WERI-Rb-1 (cell line): Measurements from ENCODE around the gene BNC2.

Experiments used
- DNase-seq: peaks from one replicate; pipeline ENCODE4 v3.0.0-alpha.2; 2020
- H3K27ac ChIP-seq: fragments of 250-450 bp; sonication (Bioruptor Pico); 2 replicates; pipeline ENCODE4 v1.5.1; 2020; ENCODE audit warnings: mild to moderate bottlenecking, moderate library complexity
- H3K27me3 ChIP-seq: fragments of 250-450 bp; sonication (Bioruptor Pico); 2 replicates; pipeline ENCODE4 v1.5.1; 2021; ENCODE audit warnings: mild to moderate bottlenecking, low read depth, moderate library complexity; ENCODE audit not compliant: insufficient read depth, severe bottlenecking
- H3K36me3 ChIP-seq: fragments of 250-450 bp; sonication (Bioruptor Pico); 2 replicates; pipeline ENCODE4 v1.5.1; 2020; ENCODE audit warnings: mild to moderate bottlenecking, moderate library complexity
- H3K4me3 ChIP-seq: 2 replicates; pipeline ENCODE4 v1.5.1; 2011; ENCODE audit warnings: low read depth, mild to moderate bottlenecking, control low read depth, low read length
- H3K9me3 ChIP-seq: fragments of 250-450 bp; sonication (Bioruptor Pico); 2 replicates; pipeline ENCODE4 v1.5.1; 2021; ENCODE audit warnings: mild to moderate bottlenecking, moderate library complexity; ENCODE audit not compliant: severe bottlenecking
- TF ChIP-seq, protein P1 (sequence below): IDR thresholded peaks from 2 replicates; pipeline ENCODE4 v1.5.1; 2011; ENCODE audit warnings: low read depth, mild to moderate bottlenecking, control low read depth, inconsistent platforms, low read length

Gene BNC2

GRCh38 chr9:16763946-16764345 is 106.5 kb downstream of the BNC2 start:
- H3K27ac ChIP-seq = no peak overlapping the region
- no peaks in the 10 kb centered on the region for H3K27me3 ChIP-seq
- no peaks in the 10 kb centered on the region for H3K36me3 ChIP-seq
- TF ChIP-seq, protein P1, sequence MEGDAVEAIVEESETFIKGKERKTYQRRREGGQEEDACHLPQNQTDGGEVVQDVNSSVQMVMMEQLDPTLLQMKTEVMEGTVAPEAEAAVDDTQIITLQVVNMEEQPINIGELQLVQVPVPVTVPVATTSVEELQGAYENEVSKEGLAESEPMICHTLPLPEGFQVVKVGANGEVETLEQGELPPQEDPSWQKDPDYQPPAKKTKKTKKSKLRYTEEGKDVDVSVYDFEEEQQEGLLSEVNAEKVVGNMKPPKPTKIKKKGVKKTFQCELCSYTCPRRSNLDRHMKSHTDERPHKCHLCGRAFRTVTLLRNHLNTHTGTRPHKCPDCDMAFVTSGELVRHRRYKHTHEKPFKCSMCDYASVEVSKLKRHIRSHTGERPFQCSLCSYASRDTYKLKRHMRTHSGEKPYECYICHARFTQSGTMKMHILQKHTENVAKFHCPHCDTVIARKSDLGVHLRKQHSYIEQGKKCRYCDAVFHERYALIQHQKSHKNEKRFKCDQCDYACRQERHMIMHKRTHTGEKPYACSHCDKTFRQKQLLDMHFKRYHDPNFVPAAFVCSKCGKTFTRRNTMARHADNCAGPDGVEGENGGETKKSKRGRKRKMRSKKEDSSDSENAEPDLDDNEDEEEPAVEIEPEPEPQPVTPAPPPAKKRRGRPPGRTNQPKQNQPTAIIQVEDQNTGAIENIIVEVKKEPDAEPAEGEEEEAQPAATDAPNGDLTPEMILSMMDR = no peak
- no peak overlapping the region for H3K4me3 ChIP-seq
- no peaks in the 10 kb centered on the region for H3K9me3 ChIP-seq
- no peak for DNase-seq

GRCh38 chr9:16755467-16756160 is 114.9 kb downstream of the BNC2 start:
- no peaks in the 10 kb centered on the region for H3K27me3 ChIP-seq
- H3K36me3 ChIP-seq = no peaks in the 10 kb centered on the region
- H3K9me3 ChIP-seq = no peaks in the 10 kb centered on the region
- H3K27ac ChIP-seq = no peak overlapping the region
- TF ChIP-seq, protein P1 = no peak
- no peak overlapping the region for H3K4me3 ChIP-seq
- no peak for DNase-seq

- Histone ChIP-seq H3K4me3 (no peak overlapping the region), H3K36me3 (no peaks in the 10 kb centered on the region), H3K27me3 (no peaks in the 10 kb centered on the region), H3K9me3 (no peaks in the 10 kb centered on the region), H3K27ac (no peak overlapping the region)
- DNase-seq = no peak
- TF ChIP-seq, protein P1 = no peak
These were observed 115.8 kb downstream of the BNC2 start for GRCh38 chr9:16754662-16755061.

GRCh38 chr9:16753256-16753655 is 117.2 kb downstream of the BNC2 start:
- no peak overlapping the region for H3K4me3 ChIP-seq

DNA sequence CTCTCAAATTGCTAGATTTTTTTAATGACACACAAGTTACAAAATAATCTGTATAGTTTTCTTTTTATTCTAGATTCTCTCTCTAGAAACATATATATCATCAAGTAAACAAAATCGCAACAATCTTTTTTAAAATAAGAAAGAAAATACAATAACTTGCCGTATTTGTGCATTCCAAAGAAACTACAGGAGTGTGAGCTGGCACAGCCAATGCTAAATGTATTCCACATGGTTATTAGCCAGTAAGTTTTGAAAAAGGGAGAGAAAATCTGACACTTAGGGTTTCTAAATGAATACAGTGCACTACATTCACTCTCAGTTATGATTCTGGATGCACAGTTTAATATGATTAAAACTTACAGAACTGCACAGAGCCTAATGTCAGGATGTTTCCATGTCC is 117.9 kb downstream of the BNC2 start:
- TF ChIP-seq, protein P1 = no peak
- H3K27ac ChIP-seq = no peak overlapping the region

More at GRCh38 chr9:16753256-16753655, 117.2 kb downstream of the BNC2 start:
- Histone ChIP-seq H3K9me3 (no peaks in the 10 kb centered on the region), H3K27me3 (no peaks in the 10 kb centered on the region), H3K27ac (no peak overlapping the region), H3K36me3 (no peaks in the 10 kb centered on the region)
- TF ChIP-seq, protein P1 = no peak
- DNase-seq = no peak

GRCh38 chr9:16750553-16750952 is 119.9 kb downstream of the BNC2 start:
- no peaks in the 10 kb centered on the region for H3K27me3 ChIP-seq
- no peak for DNase-seq
- TF ChIP-seq, protein P1 = no peak
- no peaks in the 10 kb centered on the region for H3K36me3 ChIP-seq
- H3K9me3 ChIP-seq = no peaks in the 10 kb centered on the region
- no peak overlapping the region for H3K27ac ChIP-seq
- H3K4me3 ChIP-seq = no peak overlapping the region

More for the DNA sequence above, 117.9 kb downstream of the BNC2 start:
- Histone ChIP-seq H3K36me3 (no peaks in the 10 kb centered on the region), H3K4me3 (no peak overlapping the region), H3K27me3 (no peaks in the 10 kb centered on the region), H3K9me3 (no peaks in the 10 kb centered on the region)
- no peak for DNase-seq
